Measurements from ENCODE around the gene SPEM3.

Gene SPEM3

DNA sequence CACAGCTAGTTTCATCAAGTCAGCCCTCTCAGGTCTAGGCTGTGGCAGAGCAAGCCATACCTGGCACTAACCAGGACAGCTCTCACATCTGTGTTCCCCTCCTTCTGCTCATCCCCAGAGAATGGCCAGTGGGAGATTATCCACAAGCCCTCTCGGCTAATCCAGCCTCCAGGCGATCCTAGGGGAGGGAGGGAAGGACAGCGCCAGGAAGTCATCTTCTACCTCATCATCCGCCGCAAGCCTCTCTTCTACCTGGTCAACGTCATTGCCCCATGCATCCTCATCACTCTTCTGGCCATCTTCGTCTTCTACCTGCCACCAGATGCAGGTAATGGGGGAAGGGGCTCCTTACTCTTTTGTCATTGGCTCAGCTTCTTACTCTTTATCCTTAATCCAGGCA lies 19.8 kb downstream of the SPEM3 start:
- no peak for TF ChIP-seq ZFX (IDR thresholded peaks at IDR 0.05; ENCODE audit: borderline replicate concordance)
- TF ChIP-seq, protein P1, sequence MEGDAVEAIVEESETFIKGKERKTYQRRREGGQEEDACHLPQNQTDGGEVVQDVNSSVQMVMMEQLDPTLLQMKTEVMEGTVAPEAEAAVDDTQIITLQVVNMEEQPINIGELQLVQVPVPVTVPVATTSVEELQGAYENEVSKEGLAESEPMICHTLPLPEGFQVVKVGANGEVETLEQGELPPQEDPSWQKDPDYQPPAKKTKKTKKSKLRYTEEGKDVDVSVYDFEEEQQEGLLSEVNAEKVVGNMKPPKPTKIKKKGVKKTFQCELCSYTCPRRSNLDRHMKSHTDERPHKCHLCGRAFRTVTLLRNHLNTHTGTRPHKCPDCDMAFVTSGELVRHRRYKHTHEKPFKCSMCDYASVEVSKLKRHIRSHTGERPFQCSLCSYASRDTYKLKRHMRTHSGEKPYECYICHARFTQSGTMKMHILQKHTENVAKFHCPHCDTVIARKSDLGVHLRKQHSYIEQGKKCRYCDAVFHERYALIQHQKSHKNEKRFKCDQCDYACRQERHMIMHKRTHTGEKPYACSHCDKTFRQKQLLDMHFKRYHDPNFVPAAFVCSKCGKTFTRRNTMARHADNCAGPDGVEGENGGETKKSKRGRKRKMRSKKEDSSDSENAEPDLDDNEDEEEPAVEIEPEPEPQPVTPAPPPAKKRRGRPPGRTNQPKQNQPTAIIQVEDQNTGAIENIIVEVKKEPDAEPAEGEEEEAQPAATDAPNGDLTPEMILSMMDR (IDR thresholded peaks at IDR 0.05) = no peak
- no peak overlapping the region for H3K27ac ChIP-seq

DNA sequence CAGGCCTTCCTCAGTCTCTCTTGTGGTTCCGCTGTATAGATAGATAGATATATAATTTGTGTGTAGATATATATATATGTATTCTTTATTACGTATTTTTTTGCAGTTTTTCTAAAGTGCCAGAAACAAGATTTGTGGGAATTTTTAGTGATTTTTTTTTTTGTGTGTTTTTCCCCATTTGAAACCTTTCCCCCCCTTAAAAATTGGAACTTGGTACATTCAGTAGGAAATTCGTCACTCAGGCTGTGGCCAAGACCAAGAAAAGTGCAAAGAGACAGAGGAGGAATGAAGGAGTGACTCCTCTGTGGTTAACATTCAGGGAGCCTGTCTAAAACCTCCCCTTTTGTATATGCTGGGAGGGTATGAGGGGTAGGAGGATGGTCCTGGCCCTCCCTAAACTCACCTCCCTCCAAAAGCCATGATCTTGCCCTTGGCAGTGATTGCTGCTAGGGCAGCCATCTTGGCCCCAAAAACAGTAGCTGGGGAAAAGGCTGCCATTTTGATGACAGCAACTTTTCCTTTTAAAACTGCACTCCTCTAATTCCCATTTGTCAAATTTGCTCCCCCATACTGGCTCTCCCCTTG lies 31.4 kb downstream of the SPEM3 start:
- TF ChIP-seq, protein P1 (IDR thresholded peaks at IDR 0.05) = no peak
- TF ChIP-seq ZFX (IDR thresholded peaks at IDR 0.05; ENCODE audit: borderline replicate concordance) = no peak
- H3K27ac ChIP-seq = 0 out of 2 replicates have a peak overlapping the region, but pooled peaks have one; percentile 13

DNA sequence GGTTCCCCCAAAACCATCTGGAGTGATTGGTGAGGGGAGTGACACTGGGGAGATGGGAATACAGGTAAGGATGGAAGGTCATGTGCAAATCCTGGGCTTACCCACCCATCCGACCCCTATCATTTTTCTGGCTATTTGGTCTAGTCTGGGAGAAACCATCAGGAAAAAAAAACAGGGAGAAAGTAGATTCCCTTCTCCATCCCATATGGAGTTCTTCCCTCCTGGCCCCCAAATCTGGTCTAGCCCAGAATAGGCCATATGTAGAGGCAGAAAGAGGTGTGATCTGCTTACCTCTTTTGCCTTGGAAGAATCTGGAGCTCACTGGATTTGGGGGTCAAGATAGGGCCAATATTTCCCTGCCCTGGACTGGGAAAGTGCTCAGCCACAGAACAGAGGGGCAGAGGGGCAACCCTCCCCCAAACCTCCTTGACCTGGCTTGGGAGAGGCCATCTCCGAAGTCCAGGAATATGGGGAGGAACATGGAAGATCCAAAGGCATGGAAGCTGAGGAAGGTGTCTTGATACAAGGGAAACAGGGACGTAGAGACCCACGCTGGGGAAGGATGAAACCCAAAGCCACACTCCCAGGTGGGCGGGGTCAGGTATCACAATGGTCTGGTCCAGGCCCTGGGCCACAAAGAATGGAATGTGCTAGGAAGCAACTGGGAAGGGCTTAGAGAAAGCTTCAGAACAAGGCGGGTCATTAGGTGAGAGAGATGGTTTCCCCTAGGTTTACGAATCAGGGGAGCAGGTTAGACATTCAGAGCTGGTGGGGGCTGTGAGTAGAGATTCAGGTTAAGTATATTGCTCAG lies 32.4 kb downstream of the SPEM3 start:
- no peak overlapping the region for H3K27ac ChIP-seq
- TF ChIP-seq ZFX (IDR thresholded peaks at IDR 0.05; ENCODE audit: borderline replicate concordance) = no peak

DNA sequence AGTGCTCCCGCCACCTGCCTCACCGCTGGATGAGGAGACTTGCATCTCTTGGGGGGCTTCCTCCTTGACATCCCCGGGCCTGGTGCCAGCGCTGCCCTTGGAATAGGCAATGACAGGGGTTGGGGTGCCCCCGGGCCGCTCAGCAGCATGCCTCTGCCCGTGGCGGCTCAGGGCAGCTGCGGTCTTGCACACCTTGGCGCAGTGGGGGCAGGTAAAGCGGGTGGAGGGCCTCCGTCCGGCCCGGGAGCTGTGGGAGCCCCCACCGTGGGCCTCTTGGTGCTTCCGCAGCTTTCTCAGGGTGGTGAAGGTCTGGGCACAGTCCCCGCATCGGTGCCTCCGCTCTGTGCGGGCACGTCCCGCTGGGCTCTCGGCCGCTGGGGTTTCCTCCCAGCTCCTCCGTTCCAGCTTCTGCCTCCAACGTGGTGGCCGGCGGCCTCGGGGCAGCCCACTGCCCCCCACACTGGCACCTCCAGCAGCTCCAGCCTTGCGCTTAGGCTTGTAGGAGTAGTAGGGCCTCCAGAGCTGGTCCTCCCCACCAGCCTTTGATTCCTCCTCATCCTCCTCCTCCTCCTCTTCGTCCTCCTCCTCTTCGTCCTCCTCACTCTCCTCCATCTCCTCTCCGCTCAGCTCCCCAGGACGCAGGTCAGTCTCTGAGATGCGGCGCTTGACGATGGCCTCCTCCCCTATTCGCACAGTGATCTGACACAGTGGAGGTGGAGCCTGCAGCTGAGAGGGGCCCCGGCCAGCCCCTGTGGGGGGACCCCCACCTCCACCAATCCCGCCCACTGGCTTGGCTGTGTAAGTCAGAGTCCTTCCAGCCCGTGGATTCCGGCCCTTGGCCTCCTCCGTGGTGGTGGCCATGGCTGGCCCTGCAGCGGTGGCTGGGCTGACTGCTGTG lies 34.1 kb downstream of the SPEM3 start:
- no peak overlapping the region for H3K27ac ChIP-seq
- TF ChIP-seq, protein P1 (IDR thresholded peaks at IDR 0.05) = no peak
- TF ChIP-seq ZFX (IDR thresholded peaks at IDR 0.05; ENCODE audit: borderline replicate concordance) = no peak

DNA sequence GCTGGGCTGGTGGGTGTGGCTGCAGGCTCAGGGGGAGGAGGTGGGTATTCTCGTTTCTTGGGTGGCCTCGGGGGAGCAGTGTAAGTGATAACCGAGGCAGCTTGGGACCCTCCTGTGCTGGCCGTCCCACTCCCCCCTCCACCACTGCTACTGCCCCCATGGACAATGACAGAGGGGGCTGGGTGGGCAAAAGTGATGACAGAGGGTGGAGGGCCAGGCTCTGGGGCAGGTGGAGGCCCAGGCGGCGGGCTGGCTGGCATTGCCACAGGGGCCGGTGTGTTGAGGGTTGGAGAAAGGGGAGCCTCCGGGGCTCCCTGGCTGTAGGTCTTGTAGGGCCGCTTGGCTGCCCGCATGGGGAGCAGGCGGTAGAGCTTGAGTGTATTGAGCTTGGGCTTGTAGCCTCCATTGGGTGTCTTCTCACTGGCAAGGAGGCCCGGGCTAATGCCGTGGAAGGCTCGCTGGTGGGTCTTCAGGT lies 34.8 kb downstream of the SPEM3 start:
- TF ChIP-seq, protein P1 (IDR thresholded peaks at IDR 0.05) = no peak
- TF ChIP-seq ZFX (IDR thresholded peaks at IDR 0.05; ENCODE audit: borderline replicate concordance) = no peak
- no peak overlapping the region for H3K27ac ChIP-seq

DNA sequence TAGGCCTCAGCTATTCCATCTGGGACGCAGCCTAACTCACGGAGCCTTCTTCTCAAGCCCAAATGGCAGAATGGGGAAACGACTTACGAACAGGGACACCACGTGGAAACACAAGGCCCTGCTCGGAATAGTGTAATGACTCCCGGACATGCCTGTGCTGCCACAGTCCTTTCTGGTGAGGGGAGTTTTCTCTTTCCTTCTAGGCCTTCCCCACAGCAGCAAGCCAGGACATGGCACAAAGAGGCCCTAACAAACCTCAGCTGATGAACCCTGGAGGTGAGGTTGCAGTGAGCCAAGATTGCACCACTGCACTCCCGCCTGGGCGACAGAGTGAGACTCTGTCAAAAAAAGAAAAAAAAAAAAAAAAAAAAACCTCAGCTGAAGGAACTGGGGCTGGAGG lies 35.4 kb downstream of the SPEM3 start:
- H3K27ac ChIP-seq = no peak overlapping the region
- no peak for TF ChIP-seq ZFX (IDR thresholded peaks at IDR 0.05; ENCODE audit: borderline replicate concordance)

DNA sequence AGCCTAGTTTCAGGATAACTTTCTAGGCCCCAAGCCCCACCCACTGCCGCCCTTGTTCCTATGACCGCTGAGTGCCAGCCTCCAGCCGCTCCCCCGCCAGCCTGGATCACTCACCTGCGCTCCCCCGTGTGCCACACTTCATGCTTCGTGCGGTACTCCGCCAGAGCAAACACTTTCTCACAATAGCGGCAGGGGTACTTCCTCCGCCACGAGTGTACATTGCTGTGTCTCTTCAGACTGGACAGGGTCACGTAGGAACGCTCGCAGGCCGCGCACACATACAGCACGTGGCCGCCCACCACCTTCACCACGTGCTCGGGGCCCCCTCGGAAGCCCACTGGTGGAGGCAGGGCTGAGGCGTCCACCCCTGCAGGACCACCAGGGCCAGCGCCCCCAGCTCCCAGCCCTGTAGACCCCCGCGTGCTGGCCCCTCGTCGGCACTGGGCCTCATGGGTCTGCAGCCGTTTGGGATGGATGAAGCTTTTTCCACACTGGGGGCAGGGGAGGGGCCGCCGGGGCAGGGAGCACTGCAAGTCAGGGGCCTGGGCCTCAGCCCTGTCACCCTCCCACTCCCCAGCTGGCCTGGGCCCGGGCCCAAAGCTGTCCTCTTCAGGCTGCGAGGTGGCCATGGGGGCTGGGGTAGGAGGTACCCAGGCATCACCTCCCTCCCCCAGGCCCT lies 37.1 kb downstream of the SPEM3 start:
- H3K27ac ChIP-seq = no peak overlapping the region
- TF ChIP-seq ZFX (IDR thresholded peaks at IDR 0.05; ENCODE audit: borderline replicate concordance) = no peak
- TF ChIP-seq, protein P1 (IDR thresholded peaks at IDR 0.05) = no peak

All from 22Rv1 (cell line).